GM19025 (cell line): ENCODE results near the gene ALKBH5.

Source experiments
- ATAC-seq: cut with Tn5 transposase; IDR thresholded peaks from one replicate; pipeline ENCODE4 v1.9.1; 2021; ENCODE audit warnings: mild to moderate bottlenecking, low read depth, moderate library complexity; ENCODE audit not compliant: unreplicated experiment

The ALKBH5 gene

DNA sequence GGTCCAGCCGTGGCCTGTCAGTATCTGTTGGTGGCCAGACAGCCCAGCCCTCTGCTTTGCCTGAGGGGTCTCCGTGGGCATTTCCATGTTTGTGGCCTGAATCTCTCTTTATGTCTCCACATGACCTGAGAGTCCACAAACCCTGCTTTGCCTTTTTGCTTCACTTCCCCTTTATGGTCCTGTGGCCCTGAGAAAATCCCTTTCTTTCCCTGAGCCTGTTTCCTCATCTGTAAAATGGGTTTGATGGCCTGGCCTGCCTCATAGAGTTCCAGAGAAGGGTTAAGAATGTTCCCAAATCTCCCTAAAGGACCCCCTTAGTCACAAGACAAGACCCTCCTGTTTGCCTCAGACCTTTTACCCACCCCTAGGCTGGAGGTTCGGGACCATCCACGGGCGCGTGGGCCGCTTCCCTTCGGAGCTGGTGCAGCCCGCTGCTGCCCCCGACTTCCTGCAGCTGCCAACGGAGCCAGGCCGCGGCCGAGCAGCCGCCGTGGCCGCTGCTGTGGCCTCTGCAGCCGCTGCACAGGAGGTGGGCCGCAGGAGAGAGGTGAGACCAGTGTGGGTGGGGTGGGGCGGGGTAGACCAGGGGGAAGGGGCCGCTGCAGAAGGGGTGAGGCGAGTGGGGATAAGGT, 26.2 kb upstream of the ALKBH5 start:
- no peak for ATAC-seq

DNA sequence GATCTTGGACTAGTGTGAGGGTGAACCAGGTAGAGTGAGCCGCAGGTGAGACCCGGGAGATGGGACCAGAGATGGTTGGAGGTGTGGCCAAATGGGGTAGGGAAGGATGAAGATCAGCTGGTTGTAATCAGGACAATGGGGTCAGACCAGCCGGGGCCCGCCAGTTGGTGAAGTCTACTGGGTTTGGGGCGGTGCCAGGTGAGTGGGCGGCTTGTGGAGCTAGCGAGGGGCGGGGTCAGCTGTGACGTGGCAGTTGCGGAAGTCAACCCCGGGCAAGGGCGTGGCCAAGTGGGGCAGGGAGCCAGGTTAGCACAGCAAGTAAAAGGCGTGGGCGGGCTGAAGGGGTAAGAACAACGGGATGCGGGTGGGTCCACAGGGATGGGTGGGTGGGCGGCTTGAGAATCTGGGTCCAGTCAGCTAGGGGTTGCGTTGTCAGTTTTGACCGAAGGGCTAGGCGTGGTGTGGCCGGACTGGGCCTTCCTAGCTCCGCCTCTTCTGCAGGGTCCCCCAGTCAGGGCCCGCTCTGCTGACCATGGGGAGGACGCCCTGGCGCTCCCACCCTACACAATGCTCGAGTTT, 25.5 kb upstream of the ALKBH5 start:
- no peak for ATAC-seq

DNA sequence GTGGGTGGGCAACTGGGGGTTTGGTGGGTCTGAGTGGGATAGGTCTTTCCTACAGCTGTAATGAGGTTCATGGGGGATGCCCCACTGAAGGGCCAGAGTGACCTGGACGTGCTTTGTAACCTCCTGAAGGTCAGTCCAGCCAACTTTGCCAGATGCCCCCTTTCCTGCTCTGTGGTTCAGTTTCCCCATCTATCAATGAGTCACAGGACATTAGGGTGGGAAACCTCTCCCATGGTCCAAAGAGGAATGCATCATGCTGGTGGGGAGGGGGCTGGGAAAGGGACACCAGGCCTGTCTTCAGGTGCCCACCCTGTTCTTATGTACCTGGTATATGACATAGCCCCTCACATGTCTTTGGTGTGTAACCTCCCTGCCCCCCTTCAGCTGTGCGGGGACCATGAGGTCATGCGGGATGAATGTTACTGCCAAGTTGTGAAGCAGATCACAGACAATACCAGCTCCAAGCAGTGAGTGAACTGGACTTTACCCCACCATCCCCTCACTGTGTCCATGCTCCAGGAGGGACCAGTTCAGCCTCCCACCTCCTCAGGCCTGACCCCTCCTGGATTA, 24.0 kb upstream of the ALKBH5 start:
- no peak for ATAC-seq

DNA sequence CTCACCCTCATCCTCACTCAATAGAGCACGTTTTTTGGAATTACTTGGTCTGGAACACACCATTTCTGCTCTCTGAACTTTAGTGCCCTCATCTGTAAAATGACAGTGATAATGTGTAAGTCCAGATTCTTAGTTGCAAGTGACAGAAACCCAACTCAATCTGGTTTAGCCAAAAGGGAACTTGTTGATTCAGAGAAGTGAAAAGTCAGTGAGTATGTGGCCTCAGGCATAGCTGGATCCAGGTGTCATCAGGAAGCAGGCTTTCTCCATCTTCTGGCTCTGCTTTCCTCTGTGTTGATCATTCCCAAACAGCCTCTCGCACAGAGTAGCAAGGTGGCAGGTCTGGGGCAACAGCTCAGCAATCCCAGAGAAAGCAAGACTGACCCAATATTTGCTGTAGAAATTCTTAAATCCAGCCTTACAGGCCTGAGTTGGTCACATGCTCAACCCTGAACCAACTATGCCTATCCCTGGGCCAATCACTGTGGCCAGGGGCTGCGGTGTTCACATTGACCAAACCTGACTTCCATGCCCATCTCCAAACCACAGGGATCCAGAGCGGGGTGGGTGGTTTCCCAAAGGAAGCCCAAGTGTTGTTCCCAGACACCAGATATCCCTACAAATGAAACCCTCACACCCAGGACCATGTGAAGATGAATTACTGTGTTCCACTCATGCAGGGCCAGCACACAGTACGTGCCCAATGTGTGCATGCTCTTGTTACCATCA, 23.3 kb upstream of the ALKBH5 start:
- ATAC-seq: no peak

DNA sequence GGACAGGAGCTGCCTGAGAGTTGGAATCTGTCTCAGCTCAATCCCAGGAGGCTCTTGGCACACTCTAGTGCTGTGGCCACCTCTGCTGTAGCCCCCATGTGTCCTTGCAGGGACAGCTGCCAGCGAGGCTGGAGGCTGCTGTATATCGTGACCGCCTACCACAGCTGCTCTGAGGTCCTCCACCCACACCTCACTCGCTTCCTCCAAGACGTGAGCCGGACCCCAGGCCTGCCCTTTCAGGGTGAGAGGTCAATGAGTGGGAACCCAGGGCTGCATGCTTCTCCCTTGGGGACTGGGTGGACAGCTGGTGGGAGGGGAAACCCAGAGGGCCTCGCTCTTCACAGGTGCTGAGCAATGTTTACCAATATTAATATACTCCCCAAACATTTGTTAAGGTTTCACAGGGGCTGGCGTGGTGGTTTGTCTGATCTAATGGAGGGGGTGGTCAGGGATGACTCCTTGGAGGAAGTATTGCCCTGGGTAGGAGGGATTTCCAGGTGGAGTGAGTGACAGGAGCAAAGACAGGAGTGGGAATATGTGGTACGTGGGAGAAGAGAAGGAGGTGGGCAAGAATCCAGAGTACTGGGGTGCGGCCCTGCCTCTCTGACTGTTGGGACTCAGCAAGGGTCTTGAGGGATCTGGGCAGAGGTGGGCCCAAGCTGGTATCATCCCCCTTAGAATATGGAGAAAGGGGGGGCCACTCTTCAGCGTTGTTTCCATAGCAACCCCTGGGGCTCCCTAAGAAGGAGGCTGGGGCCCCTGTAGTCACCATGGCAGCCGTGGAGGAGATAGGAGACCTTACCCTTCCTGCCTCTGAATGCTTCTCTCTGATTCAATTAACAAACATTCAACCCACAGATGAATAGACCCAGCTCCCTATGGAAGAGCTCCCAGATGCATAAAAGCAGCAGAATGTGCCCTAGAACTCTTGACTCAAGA, 22.2 kb upstream of the ALKBH5 start:
- peak; percentile 59 for ATAC-seq

DNA sequence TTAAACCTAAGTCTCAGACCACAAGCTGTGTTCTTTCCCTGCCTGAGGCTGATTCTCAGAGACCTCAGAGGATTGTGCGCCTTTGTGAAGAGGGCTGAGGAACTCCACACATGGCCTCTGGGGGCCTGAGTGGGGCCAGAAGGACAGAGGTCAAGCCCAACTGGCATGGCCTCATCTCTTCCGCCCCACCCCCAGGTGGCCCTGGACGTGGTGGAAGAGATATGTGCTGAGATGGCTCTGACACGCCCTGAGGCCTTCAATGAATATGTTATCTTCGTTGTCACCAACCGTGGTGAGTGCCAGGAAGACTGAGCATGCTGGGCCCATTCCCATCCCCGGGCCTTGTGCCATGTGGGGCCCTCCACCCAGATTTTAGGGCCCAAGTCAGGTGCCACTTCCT, 20.1 kb upstream of the ALKBH5 start:
- no peak for ATAC-seq

DNA sequence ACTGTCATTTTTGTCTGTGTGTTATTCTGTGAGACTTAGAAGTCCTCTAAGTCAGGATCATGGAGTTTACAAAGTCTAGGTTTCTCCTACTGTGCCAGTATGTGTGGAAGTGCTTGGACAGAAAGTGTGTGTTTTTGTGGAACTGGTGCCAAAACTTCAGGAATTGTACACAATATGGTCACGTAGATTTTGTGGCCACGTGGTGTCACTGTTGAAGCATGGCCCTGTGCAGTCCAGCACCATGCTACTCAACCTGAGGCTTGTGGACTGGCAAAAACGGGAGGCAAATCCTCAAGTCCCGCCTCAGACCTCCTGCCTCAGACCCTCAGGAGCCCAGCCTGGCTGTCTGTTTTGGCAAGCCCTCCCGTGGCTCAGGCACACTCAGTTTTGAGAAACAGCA, 16.7 kb upstream of the ALKBH5 start:
- no peak for ATAC-seq

DNA sequence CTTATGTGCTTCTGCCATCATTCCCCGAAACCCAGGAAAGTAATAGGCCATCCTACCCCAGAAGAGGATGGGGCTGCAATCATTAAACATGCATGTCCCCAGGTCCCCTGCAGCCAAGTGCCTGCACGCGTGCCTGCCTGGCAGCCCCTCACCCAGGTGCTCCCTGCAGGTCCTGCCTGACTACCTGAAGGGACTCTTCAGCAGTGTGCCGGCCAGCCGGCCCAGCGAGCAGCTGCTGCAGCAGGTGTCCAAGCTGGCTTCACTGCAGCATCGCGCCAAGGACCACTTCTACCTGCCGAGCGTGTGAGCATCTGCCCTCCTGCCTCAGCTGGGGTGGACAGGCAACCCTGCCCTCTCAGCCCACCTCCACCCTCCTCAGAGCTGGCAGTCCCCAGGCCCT, 16.2 kb upstream of the ALKBH5 start:
- no peak for ATAC-seq

DNA sequence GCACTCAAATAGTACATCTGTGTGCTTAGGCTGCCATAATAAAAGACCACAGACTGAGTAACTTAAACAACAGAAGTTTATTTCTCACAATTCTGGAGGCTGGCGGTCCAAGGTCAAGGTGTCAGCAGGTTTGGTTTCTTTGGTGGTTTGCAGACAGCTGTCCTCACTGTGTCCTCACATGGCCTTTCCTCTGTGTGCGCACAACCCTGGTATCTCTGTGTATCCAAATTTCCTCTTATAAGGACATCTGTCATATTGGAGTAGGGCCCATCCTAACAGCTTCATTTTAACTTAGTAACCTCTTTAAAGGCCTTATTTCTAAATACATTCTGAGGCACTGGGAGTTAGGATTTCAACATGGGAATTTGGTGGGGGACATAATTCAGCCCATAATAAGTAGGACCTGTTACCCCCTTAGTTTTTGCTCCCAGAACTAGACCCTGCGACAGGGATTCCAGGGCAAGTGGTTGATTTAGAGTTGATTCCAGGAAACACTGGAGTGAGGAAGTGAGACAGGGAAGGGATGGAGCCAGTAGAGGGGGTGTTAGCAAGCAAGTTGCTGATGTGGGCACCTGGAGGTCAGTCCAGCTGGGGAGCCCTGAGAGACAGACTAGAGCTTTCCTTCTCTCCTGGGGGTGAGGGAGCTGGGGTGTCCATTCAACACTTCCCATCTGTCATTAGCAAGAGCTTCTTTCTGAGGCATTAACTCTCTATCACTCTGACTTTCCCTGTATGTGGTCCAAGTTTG, 10.9 kb upstream of the ALKBH5 start:
- no peak for ATAC-seq

DNA sequence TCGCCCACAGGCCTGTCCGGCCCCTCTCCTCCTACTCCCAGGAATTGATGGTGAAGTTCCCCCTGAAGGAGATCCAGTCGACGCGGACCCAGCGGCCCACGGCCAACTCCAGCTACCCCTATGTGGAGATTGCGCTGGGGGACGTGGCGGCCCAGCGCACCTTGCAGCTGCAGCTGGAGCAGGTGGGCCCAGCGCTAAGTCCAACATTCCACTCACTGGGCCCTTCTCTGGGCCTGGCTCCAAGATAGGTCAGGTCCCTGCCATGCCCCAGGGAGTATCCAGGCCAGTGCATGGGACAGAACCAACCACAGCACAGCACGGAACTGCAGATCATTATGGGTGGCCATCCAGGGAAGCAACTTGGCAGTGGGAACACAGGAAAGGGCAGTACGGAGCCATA, 9.9 kb upstream of the ALKBH5 start:
- no peak for ATAC-seq

DNA sequence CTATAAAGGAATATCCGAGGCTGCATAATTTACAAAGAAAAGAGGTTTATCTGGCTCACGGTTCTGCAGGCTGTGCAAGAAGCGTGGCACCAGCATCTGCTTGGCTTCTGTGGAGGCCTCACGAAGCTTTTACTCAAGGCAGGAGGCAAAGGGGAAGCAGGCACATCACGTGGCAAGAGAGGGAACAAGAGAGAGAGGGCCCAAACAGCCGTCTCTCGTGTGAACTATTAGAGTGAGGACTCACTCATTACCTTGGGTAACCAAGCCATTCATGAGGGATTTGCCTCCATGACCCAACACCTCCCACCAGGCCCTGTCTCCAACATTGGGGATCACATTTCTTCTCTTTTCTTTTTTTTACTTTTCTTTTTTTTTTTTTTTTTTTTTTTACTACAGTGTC, 7.5 kb upstream of the ALKBH5 start:
- no peak for ATAC-seq

DNA sequence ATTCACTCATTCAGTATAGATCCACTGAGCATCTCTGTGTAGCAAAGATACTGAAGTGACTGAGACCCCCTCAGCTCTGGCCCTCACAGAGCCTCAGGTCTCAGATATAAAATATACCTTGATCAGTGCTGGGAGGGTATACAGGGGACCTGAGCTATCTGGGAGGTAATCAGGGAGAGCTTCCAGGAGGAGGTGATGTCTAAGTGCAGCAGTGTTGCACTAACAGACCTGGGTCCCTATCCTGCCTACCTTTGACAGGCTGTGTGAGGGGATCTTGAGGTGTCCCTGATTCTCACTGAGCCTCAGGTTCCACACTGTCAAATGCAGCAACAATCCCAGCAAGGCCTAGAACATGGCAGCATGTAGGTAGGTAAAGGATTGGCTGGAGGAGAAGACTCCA, 6.5 kb upstream of the ALKBH5 start:
- no peak for ATAC-seq

DNA sequence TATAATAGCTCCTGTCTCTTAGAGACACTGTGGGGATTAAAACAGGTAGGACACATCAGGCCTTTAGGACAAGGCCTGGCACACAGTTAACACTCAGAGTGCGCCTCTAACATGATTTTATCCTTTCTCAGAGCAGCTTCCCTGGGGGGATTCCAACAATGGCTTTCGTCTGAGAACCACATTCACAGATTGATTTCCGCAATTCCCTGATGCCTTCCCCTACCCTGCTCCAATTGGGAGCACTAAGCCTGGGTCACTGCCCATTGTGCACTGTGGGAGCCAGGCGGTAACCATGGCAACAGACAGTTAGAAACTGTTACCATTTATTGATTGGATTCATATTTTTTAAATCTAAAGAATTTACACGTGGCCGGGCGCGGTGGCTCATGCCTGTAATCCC, 5.9 kb upstream of the ALKBH5 start:
- no peak for ATAC-seq

DNA sequence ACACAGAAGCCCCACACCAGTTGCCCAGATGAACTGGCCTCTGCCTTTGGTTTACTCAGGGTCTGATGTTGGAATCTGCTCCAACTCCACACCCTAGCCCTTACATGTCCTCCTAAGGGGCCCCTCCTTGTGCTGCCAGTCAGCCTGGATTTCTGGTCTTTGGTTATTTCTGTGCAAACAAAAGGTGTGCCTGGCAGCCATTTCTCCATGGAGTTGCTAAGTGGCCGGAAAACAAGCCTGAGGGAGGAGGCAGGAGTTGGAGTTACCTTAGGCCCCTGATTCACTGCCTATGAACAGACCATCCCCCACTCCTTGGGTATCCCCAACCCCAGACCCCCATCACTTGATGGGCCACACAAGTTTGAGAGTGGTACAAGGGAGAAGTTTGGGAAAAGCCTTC, 4.4 kb upstream of the ALKBH5 start:
- ATAC-seq: no peak

DNA sequence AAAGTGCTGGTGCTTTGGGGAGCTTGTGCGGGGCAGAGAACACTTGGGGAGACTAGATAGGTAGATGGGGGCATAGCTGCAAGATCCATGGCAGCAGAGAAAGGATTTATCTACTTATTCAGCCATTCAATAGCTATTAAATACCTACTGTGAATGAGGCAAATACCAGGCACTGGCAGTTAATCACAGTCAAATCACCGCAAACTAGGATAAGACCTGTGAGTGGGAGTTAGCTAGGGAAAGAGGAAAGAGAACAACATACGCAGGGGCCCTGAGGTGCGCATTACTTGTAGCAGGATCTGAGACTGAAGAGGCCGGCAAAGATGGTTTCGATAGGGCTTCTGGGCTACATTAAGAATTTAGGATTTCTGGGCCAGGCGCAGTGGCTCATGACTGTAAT, 3.8 kb upstream of the ALKBH5 start:
- no peak for ATAC-seq

DNA sequence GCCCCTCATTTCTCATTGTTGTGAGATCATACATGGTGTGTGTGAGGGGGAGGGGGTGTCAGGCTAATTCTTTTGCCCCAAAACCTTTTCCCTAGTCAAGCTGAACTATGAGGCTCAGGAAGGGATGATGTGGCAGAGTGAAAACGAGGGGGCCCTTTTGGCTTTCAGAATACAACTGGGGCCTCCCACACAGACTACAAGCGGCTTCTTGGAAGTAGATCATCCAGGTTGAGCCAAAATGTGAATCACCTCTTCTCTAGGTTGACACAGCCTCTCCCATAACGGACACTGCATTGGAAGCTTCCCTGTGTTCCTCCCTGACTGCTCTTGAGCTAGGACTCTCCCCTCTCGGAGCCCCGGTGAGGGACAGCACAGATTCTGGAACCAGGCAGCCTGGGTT, 2.3 kb upstream of the ALKBH5 start:
- no peak for ATAC-seq

DNA sequence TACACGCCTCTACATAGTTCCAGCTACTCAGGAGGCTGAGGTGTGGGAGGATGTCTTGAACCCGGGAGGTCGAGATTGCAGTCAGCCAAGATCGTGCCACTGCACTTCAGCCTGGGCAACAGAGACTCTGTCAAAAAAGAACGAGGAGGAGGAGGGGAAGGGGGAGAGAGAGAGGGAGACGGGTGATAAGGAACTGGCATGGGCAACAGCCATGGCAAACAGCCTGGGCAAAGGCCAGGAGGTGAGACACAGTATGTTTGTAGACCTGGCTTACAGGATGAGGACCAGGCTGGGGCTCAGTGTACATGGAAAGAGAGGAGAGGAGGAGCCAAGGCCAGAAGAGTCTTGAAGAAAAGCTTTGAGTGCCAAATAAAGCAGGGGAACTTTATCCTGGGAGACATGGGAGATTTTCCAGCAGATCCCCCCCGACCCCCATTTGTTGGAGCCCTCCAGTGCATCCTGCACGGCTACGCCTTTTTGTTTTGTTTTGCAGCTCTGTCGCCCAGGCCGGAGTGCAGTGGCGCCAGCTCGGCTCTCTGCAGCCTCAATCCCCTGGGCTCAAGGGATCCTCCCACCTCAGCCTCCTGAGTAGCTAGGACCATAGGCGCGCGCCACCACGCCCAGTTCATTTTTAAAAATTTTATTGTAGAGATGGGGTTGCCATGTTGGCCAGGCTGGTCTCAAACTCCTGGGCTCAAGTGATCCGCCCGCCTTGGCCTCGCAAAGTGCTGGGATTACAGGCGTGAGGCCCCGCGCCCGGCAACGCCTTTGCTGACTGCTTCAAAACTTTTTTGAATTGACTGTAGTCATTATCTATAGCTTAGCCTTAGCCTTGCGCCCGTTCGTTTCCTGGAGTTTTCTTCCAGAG, 1.3 kb upstream of the ALKBH5 start:
- no peak for ATAC-seq

DNA sequence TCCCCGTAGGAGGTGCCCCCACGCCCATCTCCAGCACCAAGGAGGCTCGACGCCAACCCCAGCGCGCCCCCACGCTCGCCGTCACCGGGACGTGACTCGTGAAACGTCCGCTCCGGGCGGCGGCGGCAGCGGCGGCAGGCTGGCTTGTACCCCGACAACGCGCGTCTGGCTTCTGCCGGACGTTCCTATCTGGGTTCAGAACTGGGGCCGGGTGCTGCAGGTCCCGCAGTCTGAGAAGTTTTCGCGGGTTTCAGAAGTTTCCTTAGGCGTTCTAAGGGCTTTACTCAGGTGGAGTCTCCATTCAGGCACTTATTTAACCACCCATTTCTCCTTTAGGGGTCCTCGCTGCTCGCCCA, 672 bp upstream of the ALKBH5 start:
- peak; percentile 33 for ATAC-seq
